H1 (cell line): ENCODE results near the gene MRPS12. TPM values are rescaled to one million over a fixed set of nuclear protein-coding genes. Genes with fewer than 3 reads are reported as not detected.
A peak's percentile ranks its signal among the peaks of the same experiment; 100 is the strongest.

Source experiments
- CTCF ChIA-PET: fragments of 300-600 bp; sonication (Branson Sonifier 250); formaldehyde crosslinking; loops from one replicate; lab custom pipeline; 2021; ENCODE audit not compliant: partially characterized antibody; lab: Charles Lee
- POLR2A ChIA-PET: fragments of 300-600 bp; sonication (Branson Sonifier 250); formaldehyde crosslinking; loops from one replicate; lab custom pipeline; 2021; ENCODE audit warnings: inconsistent platforms; ENCODE audit not compliant: partially characterized antibody; lab: Charles Lee
- DNase-seq, 2 experiments: peaks; one replicate each; pipeline versions ENCODE4 v3.0.0 to v3.0.0-alpha.2; 2010 to 2022; ENCODE audit warnings: low spot score in 2 of 2, low read depth in 1 of 2, mixed read lengths in 1 of 2
- FAIRE-seq: peaks from 2 replicates; lab custom pipeline; 2011; peaks lifted over from hg19 to GRCh38; lab: Jason Lieb, UNC
- H2AFZ ChIP-seq: 2 replicates; pipeline ENCODE4 v1.8.1; 2012; ENCODE audit warnings: low read length, inconsistent platforms
- H2AK5ac ChIP-seq: 2 replicates; pipeline ENCODE4 v1.6.1; 2013; ENCODE audit warnings: low read depth, low read length
- H2BK120ac ChIP-seq: replicated peaks from 2 replicates; pipeline ENCODE3; 2013; ENCODE audit warnings: low read depth, low read length, inconsistent platforms
- H2BK12ac ChIP-seq: 2 replicates; pipeline ENCODE4 v1.6.1; 2013; ENCODE audit warnings: low read depth, low read length
- H2BK15ac ChIP-seq: 2 replicates; pipeline ENCODE4 v1.6.1; 2013; ENCODE audit warnings: low read length
- H2BK20ac ChIP-seq: 2 replicates; pipeline ENCODE4 v1.6.1; 2013; ENCODE audit warnings: low read length
- H2BK5ac ChIP-seq: 2 replicates; pipeline ENCODE4 v1.6.1; 2013; ENCODE audit warnings: low read depth, low read length
- H3K14ac ChIP-seq: 2 replicates; pipeline ENCODE4 v1.6.1; 2013; ENCODE audit warnings: inconsistent platforms; ENCODE audit not compliant: insufficient read length
- H3K18ac ChIP-seq: 2 replicates; pipeline ENCODE4 v1.6.1; 2013; ENCODE audit warnings: low read length; ENCODE audit errors: extremely low read depth
- H3K23ac ChIP-seq: 2 replicates; pipeline ENCODE4 v1.6.1; 2013; ENCODE audit warnings: inconsistent platforms; ENCODE audit not compliant: insufficient read length
- H3K23me2 ChIP-seq: 2 replicates; pipeline ENCODE4 v1.6.1; 2013; ENCODE audit warnings: low read depth, low read length
- H3K27ac ChIP-seq: 2 replicates; pipeline ENCODE4 v1.6.1; 2011; ENCODE audit warnings: low read depth, low read length, inconsistent platforms
- H3K27me3 ChIP-seq, 4 experiments: replicated peaks in 1 of 4; 1 replicate in 1 of 4; 2 replicates in 3 of 4; pipeline versions ENCODE4 v1.6.1 to v1.8.1; 2011 to 2013; ENCODE audit warnings: low read length in 3 of 4, mild to moderate bottlenecking in 3 of 4, inconsistent platforms in 2 of 4, mixed read lengths in 2 of 4, moderate library complexity in 1 of 4; ENCODE audit not compliant: control insufficient read depth in 3 of 4, insufficient read depth in 3 of 4; ENCODE audit errors: extremely low read depth in 1 of 4
- H3K36me3 ChIP-seq, 4 experiments: 2 replicates each; pipeline versions ENCODE4 v1.6.1 to v1.8.1; 2011 to 2013; ENCODE audit warnings: mild to moderate bottlenecking in 4 of 4, low read length in 3 of 4, moderate library complexity in 2 of 4, control low read depth in 1 of 4, inconsistent platforms in 1 of 4; ENCODE audit not compliant: insufficient read depth in 4 of 4, control insufficient read depth in 2 of 4
- H3K4ac ChIP-seq: replicated peaks from 2 replicates; pipeline ENCODE3; 2013; ENCODE audit warnings: low read length, low read depth, mixed read lengths, inconsistent platforms; ENCODE audit not compliant: insufficient read length
- H3K4me1 ChIP-seq, 4 experiments: replicated peaks in 1 of 4; 1 replicate in 1 of 4; 2 replicates in 3 of 4; pipeline versions ENCODE4 v1.6.1 to v1.8.1; 2011 to 2013; ENCODE audit warnings: low read length in 3 of 4, inconsistent platforms in 2 of 4, mixed read lengths in 1 of 4; ENCODE audit not compliant: insufficient read depth in 4 of 4, control insufficient read depth in 3 of 4
- H3K4me2 ChIP-seq, 2 experiments: 2 replicates each; pipeline versions ENCODE4 v1.6.1 to v1.8.1; 2011 to 2013; ENCODE audit warnings: low read depth in 2 of 2, low read length in 2 of 2, control low read depth in 1 of 2, inconsistent platforms in 1 of 2, mild to moderate bottlenecking in 1 of 2; ENCODE audit not compliant: insufficient read depth in 1 of 2
- H3K4me3 ChIP-seq, 4 experiments: fragments of 200-600, 300-600 bp in 1 of 4; sonication (generic), shearing (Covaris generic), sonication (Bioruptor Twin) in 1 of 4; 2 replicates each; pipeline versions ENCODE4 v1.5.1 to v1.8.1; 2011 to 2016; ENCODE audit warnings: low read length in 4 of 4, low read depth in 3 of 4, control low read depth in 2 of 4, inconsistent platforms in 2 of 4, mild to moderate bottlenecking in 2 of 4, mixed read lengths in 1 of 4, moderate library complexity in 1 of 4; ENCODE audit not compliant: insufficient read depth in 2 of 4; ENCODE audit errors: extremely low read depth in 1 of 4
- H3K56ac ChIP-seq: replicated peaks from 2 replicates; pipeline ENCODE3; 2013; ENCODE audit warnings: low read depth, mild to moderate bottlenecking, mixed read lengths, low read length, inconsistent platforms; ENCODE audit not compliant: insufficient read length
- H3K79me1 ChIP-seq: 2 replicates; pipeline ENCODE4 v1.6.1; 2013; ENCODE audit warnings: low read depth, low read length, control low read depth
- H3K79me2 ChIP-seq, 2 experiments: 2 replicates each; pipeline versions ENCODE4 v1.6.1 to v1.8.1; 2012 to 2013; ENCODE audit warnings: low read length in 2 of 2, mild to moderate bottlenecking in 2 of 2, inconsistent platforms in 1 of 2; ENCODE audit not compliant: insufficient read depth in 2 of 2, control insufficient read depth in 1 of 2
- H3K9ac ChIP-seq, 4 experiments: replicated peaks in 1 of 4; 1 replicate in 1 of 4; 2 replicates in 3 of 4; pipeline versions ENCODE4 v1.6.1 to v1.8.1; 2011 to 2013; ENCODE audit warnings: low read depth in 3 of 4, low read length in 3 of 4, control low read depth in 2 of 4, mild to moderate bottlenecking in 2 of 4, moderate library complexity in 2 of 4, inconsistent platforms in 1 of 4; ENCODE audit errors: extremely low read depth in 1 of 4
- H3K9me3 ChIP-seq, 2 experiments: 2 replicates each; pipeline versions ENCODE4 v1.6.1 to v1.8.1; 2012 to 2013; ENCODE audit warnings: mild to moderate bottlenecking in 2 of 2, moderate library complexity in 2 of 2, control low read depth in 1 of 2, inconsistent platforms in 1 of 2, low read depth in 1 of 2, low read length in 1 of 2, mixed read lengths in 1 of 2; ENCODE audit not compliant: insufficient read depth in 2 of 2
- H4K20me1 ChIP-seq, 2 experiments: replicated peaks in 1 of 2; 2 replicates each; pipeline versions ENCODE3 to v1.8.1; 2011 to 2013; ENCODE audit warnings: inconsistent platforms in 2 of 2, low read length in 2 of 2, mild to moderate bottlenecking in 1 of 2; ENCODE audit not compliant: insufficient read depth in 2 of 2, control insufficient read depth in 1 of 2
- H4K5ac ChIP-seq: 2 replicates; pipeline ENCODE4 v1.6.1; 2013; ENCODE audit warnings: low read length, low read depth, mixed read lengths, inconsistent platforms; ENCODE audit not compliant: insufficient read length
- H4K8ac ChIP-seq: 2 replicates; pipeline ENCODE4 v1.8.0; 2013; ENCODE audit warnings: mild to moderate bottlenecking, moderate library complexity, low read length, inconsistent platforms; ENCODE audit not compliant: insufficient read depth; ENCODE audit errors: extremely low read depth
- H4K91ac ChIP-seq: replicated peaks from 2 replicates; pipeline ENCODE3; 2013; ENCODE audit warnings: low read length, mixed read lengths, inconsistent platforms; ENCODE audit not compliant: insufficient read length
- POLR2AphosphoS5 ChIP-seq: IDR thresholded peaks from 2 replicates; pipeline ENCODE4 v1.6.1; 2011; ENCODE audit warnings: low read depth, low read length
- RNF2 ChIP-seq: fragments of 200-900, 300-1000 bp; sonication (generic); IDR thresholded peaks from 2 replicates; pipeline ENCODE4 v1.7.1; 2016; ENCODE audit warnings: borderline replicate concordance, low read depth, mild to moderate bottlenecking, antibody characterized with exemption, low read length; ENCODE audit not compliant: poor library complexity, severe bottlenecking; ENCODE audit errors: missing control alignments
- WGBS, 2 experiments: shearing (Covaris generic) in 1 of 2; methylation state at CpG; one replicate each; pipeline versions ENCODE4 v1.1.6 to v1.1.7; 2013 to 2015; ENCODE audit warnings: low lambda C conversion rate in 2 of 2, mixed read lengths in 2 of 2, inconsistent platforms in 1 of 2, low coverage in 1 of 2, missing lambda C conversion rate in 1 of 2; ENCODE audit not compliant: insufficient replicate concordance in 2 of 2, insufficient coverage in 1 of 2, insufficient read length in 1 of 2; ENCODE audit errors: extremely low coverage in 1 of 2, missing lambda C conversion rate in 1 of 2; 5-methylcytosine and 5-hydroxymethylcytosine counted together
- polyA plus RNA-seq, 7 experiments: library from polyadenylated mRNA; depleted of rRNA in 3 of 7; stranded (reverse) in 5 of 7; unstranded in 2 of 7; fragments of >200 nt in 5 of 7; fragments of 200-250 nt in 2 of 7; gene quantifications; 1 replicate in 5 of 7; 2 replicates in 1 of 7; 4 replicates in 1 of 7; pipeline versions ENCODE4 v1.2.1 to v1.2.3, GENCODE V29; 2011 to 2013; ENCODE audit warnings: missing spikeins in 2 of 7, mixed read lengths in 2 of 7
- total RNA-seq: library from RNA; stranded (reverse); fragmentation: NEBNext Ultra II Directional; extraction: Animal tissue kit (Norgen Biotek cat#: 25700); gene quantifications from 2 replicates; pipeline ENCODE4 v1.2.1, GENCODE V29; 2021

MRPS12 gene
- total and polyA plus RNA-seq, 2 of the 8 experiments (the other 6 are each of a cell fraction or from before 2014, with no cell fraction given) = 79.0 to 175 TPM

GRCh38 chr19:38908911-38909310, 21.8 kb upstream of the MRPS12 start:
- no peak overlapping the region for H3K27ac ChIP-seq
- no peak overlapping the region for H3K56ac ChIP-seq
- FAIRE-seq = no peak
- peaks cover 0 to 8% (median 1%) of the 10 kb centered on the region in 4 experiments; a peak in 3 of 7 replicates for H3K4me1 ChIP-seq
- H3K23me2 ChIP-seq = no peaks in the 10 kb centered on the region; the same call in 1 of the 2 replicates
- TF ChIP-seq POLR2AphosphoS5 (0 out of 2 replicates have a peak, but pooled peaks have one; percentile 25), RNF2 (no peak)
- TF ChIP-seq, all 59 proteins: peak for 1
- no peaks in the 10 kb centered on the region; a peak in 1 of 4 replicates for H3K9me3 ChIP-seq
- no peak overlapping the region for H3K4ac ChIP-seq
- ChIA-PET CTCF (interaction anchor here (1.2 to 2.1 kb wide), 4 partner anchors 8 to 43 kb away, joined by 3 to 10 read pairs (median 4); no protein-coding TSS in a partner anchor), POLR2A (interaction anchor here (1.1 to 1.9 kb wide), 5 partner anchors 9 to 22 kb away, joined by 3 to 8 read pairs (median 5); partner anchors contain the start of genes MRPS12, NFKBIB, SARS2 and SIRT2)
- H2BK20ac ChIP-seq = no peak overlapping the region
- no peak overlapping the region for H2AK5ac ChIP-seq
- no peak overlapping the region for H3K4me3 ChIP-seq
- H2BK12ac ChIP-seq = no peak overlapping the region
- H2BK15ac ChIP-seq = no peak overlapping the region; the same call in 1 of the 2 replicates
- H4K8ac ChIP-seq = 0 out of 2 replicates have a peak overlapping the region, but pooled peaks have one; percentile 14
- H4K20me1 ChIP-seq = peaks cover 0 to 6% of the 10 kb centered on the region in 2 experiments
- H4K5ac ChIP-seq = no peak overlapping the region
- H3K27me3 ChIP-seq = no peaks in the 10 kb centered on the region; a peak in 1 of 7 replicates
- H3K18ac ChIP-seq = no peak overlapping the region
- no peak overlapping the region for H3K14ac ChIP-seq
- H2AFZ ChIP-seq = no peak overlapping the region
- no peak overlapping the region for H2BK120ac ChIP-seq
- no peak overlapping the region; the same call in 1 of the 2 replicates for H2BK5ac ChIP-seq
- no peak overlapping the region for H4K91ac ChIP-seq
- no peak overlapping the region for H3K4me2 ChIP-seq
- no peak overlapping the region for H3K23ac ChIP-seq
- H3K9ac ChIP-seq = no peak overlapping the region
- no peak for DNase-seq
- H3K79me1 ChIP-seq = no peaks in the 10 kb centered on the region
- H3K79me2 ChIP-seq = no peaks in the 10 kb centered on the region
- WGBS, 2 experiments = 92% methylated on average over 8 of the region's 10 CpGs; no CpG with 5 or more reads in 1 of the 2 experiments
- H3K36me3 ChIP-seq = peaks cover 0 to 15% (median 1%) of the 10 kb centered on the region in 4 experiments; a peak in 3 of 8 replicates
